Activated CD4-positive, alpha-beta memory T cell treated with anti-CD3 and anti-CD28 coated beads, Interleukin-2, amount 10 ng/mL, durations not matched to agents 7 days and 5 days (primary cell): ENCODE data around the gene SLC26A8. TPM values are rescaled to one million over a fixed set of nuclear protein-coding genes. Genes with fewer than 3 reads are reported as not detected.

ENCODE experiments used
- CTCF ChIA-PET: fragments of 350-600 bp; sonication (Branson Sonifier 250); formaldehyde crosslinking; loops from one replicate; lab custom pipeline; 2021; ENCODE audit warnings: antibody characterized with exemption, inconsistent platforms; lab: Charles Lee
- POLR2A ChIA-PET: fragments of 350-600 bp; sonication (Branson Sonifier 250); formaldehyde crosslinking; loops from one replicate; lab custom pipeline; 2021; ENCODE audit warnings: antibody characterized with exemption; lab: Charles Lee
- DNase-seq: peaks from one replicate; pipeline ENCODE4 v3.0.0-alpha.2; 2020
- H3K27ac Mint-ChIP-seq: one replicate; pipeline ENCODE4 v1.8.0; 2021; ENCODE audit warnings: mild to moderate bottlenecking, mixed read lengths
- H3K27me3 Mint-ChIP-seq: one replicate; pipeline ENCODE4 v1.8.0; 2021; ENCODE audit warnings: mixed read lengths
- H3K36me3 Mint-ChIP-seq: one replicate; pipeline ENCODE4 v1.8.0; 2021; ENCODE audit warnings: low read depth, mixed read lengths
- H3K4me1 Mint-ChIP-seq: one replicate; pipeline ENCODE4 v1.8.0; 2021; ENCODE audit warnings: mixed read lengths
- H3K4me3 Mint-ChIP-seq: one replicate; pipeline ENCODE4 v1.8.0; 2021; ENCODE audit warnings: mild to moderate bottlenecking, mixed read lengths
- H3K9me3 Mint-ChIP-seq: one replicate; pipeline ENCODE4 v1.8.0; 2021; ENCODE audit warnings: mixed read lengths
- total RNA-seq, 2 experiments: library from RNA; stranded (reverse); gene quantifications; one replicate each; pipeline ENCODE4 v1.2.3, GENCODE V29; 2021

Gene SLC26A8
- total RNA-seq, 2 experiments from 2014 or later: not detected

DNA sequence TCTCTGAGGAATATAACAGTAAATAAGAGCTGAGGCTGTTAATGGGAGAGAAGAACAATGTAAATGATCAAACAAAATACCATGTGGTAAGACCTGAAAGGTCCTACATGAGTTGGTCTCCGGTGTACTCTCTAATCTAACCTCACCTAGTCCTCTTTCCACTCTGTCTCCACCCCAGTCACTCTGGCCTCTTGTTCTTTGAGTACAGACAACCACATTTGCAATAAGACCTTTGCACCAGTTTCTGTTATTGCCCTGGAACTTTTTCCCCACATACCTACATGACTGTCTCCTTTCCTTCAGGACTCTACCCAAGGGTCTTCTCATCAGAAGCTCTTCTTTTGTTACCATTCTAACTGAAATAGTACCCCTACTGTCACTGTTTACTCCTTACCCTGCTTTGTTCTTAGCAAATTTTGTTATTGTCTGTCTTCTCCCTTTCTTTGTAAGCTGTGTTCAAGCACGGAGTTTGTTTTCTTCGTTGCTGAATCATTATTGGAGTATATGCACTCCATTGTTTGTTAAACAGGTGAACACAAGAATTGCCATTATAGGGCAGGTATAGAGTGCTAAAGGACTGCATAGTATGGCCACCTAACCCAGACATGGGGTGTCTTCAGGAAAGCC, 40.4 kb upstream of the SLC26A8 start:
- Mint-ChIP-seq H3K27me3 (no peaks in the 10 kb centered on the region), H3K36me3 (peaks cover 47% of the 10 kb centered on the region), H3K27ac (no peak overlapping the region), H3K4me1 (peaks cover 14% of the 10 kb centered on the region), H3K4me3 (no peak overlapping the region), H3K9me3 (no peaks in the 10 kb centered on the region)
- ChIA-PET CTCF (no interaction called here), POLR2A (no interaction called here)
- DNase-seq: no peak

DNA sequence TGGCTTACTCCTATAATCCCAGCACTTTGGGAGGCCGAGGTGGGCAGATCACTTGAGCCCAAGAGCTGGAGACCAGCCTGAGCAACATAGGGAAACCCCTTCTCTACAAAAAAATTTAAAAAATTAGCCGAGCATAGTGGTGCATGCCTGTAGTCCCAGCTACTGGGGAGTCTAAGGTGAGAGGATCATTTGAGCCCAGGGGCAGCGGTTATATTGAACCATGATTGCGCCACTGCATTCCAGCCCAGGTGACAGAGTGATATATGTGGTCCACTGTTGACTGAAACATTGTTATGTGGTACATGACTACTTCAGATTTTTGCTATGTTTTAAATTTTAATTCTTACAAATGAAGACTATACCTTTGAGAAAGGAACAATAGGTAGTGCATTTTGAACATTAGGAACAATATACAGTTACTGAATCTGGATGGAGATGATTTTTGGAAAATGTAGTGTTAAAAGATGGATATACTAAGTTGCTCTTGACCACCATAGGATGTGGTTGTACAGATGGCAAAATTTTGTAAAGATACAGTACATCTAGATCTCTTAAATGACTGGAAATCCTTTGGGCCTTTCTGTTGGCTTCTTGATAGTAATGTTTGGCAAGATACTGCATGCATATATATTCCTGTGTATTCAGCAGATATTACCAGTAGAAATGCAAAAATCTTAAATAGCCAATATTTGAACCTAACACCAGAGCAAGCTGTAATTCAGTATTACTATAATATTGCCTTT, 39.0 kb upstream of the SLC26A8 start:
- CTCF ChIA-PET: no interaction called here
- Mint-ChIP-seq H3K27ac (no peak overlapping the region), H3K4me3 (no peak overlapping the region), H3K36me3 (peaks cover 54% of the 10 kb centered on the region), H3K9me3 (no peaks in the 10 kb centered on the region), H3K27me3 (no peaks in the 10 kb centered on the region), H3K4me1 (peaks cover 14% of the 10 kb centered on the region)
- DNase-seq: no peak
- POLR2A ChIA-PET: no interaction called here

DNA sequence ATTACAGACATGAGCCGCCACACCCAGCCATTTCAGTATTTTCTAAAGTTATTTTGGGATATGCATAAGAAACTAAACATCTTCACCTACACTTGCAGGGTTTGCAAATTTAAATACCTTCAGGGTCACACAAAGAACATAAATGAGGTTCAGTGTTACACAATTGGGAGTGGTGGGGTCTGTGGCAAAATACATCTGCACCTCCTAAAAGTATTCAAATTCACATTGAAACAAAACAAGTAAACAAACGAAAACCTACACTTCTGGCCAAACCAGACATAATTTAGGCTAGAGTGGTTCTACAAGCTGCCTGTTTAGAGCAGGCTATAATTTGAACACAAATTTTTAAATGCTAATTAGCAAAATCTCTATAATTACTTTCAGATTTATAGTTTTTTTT, 37.8 kb upstream of the SLC26A8 start:
- no peaks in the 10 kb centered on the region for H3K27me3 Mint-ChIP-seq
- H3K9me3 Mint-ChIP-seq: no peaks in the 10 kb centered on the region
- no peak overlapping the region for H3K27ac Mint-ChIP-seq
- DNase-seq: no peak
- peaks cover 12% of the 10 kb centered on the region for H3K4me1 Mint-ChIP-seq
- H3K36me3 Mint-ChIP-seq: peaks cover 60% of the 10 kb centered on the region
- CTCF ChIA-PET: no interaction called here
- POLR2A ChIA-PET: no interaction called here
- no peak overlapping the region for H3K4me3 Mint-ChIP-seq

DNA sequence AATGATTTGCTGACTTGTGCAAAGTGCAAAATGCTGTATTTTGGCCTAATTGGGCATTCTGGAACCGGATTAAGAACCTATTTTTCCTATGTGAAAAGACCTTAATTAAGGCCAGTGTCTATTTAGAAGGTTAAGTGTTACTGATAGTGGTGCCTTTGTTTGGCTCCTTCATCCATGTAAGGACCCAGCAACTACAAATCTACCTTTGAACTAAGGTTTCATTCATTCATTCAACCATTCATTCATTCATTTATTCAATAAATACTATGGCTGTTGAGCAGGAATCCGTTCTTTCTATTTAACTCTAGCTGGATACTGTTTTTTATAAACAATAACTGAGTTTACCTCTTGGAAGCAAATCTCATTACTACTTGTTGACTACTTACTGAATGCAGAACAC, 36.8 kb upstream of the SLC26A8 start:
- POLR2A ChIA-PET: interaction anchor here (0.6 kb wide), 1 partner anchor 43 kb away, joined by 3 read pairs; no protein-coding TSS in a partner anchor

DNA sequence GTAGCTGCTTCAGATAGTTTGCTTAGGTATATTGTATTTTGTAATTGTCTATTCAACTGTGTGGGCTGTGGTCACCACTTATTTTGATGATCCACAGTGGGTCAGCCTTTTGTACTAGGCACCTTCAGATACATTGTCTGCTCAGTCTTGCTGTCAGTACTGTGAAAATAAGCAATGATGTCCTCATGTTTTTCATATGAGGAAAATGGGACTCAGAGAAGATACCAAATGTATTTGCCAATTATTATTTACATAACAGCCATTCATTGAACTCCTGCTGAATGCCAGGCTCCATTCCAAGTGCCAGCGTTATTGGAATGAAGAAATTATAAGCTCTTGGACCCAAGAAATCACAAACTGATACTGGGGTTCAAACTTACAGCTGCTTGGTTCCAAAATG, 31.7 kb upstream of the SLC26A8 start:
- Mint-ChIP-seq H3K36me3 (peaks cover 35% of the 10 kb centered on the region), H3K27me3 (no peaks in the 10 kb centered on the region), H3K27ac (no peak overlapping the region), H3K4me1 (peaks cover 3% of the 10 kb centered on the region), H3K9me3 (no peaks in the 10 kb centered on the region), H3K4me3 (no peak overlapping the region)
- ChIA-PET CTCF (interaction anchor here (0.8 kb wide), 1 partner anchor 28 kb away, joined by 3 read pairs; the partner anchor contains the start of gene MAPK14), POLR2A (no interaction called here)
- no peak for DNase-seq

More for the DNA sequence above, 36.8 kb upstream of the SLC26A8 start:
- CTCF ChIA-PET: no interaction called here
- H3K27ac Mint-ChIP-seq: no peak overlapping the region
- no peaks in the 10 kb centered on the region for H3K9me3 Mint-ChIP-seq
- no peaks in the 10 kb centered on the region for H3K27me3 Mint-ChIP-seq
- peaks cover 59% of the 10 kb centered on the region for H3K36me3 Mint-ChIP-seq
- H3K4me3 Mint-ChIP-seq: no peak overlapping the region
- H3K4me1 Mint-ChIP-seq: peaks cover 11% of the 10 kb centered on the region
- no peak for DNase-seq

DNA sequence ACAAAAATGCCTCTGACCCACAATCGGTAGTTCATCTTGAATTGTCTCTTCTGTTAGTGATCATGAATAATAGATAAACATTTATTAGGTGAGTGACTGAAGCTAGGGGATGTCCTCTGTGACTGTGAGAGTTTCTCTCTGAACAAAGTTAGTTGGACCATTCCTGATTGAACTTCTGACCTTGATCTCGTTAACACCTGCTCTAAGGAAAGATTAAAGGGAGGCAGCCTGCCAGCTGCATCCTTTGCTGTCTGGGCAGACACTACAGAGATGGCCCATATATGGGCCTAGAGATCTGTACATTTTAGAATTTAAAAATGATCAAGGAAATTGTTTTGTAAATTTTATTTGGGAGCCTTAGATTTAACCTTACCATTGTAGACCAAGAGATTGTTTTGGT, 30.5 kb upstream of the SLC26A8 start:
- Mint-ChIP-seq H3K27me3 (no peaks in the 10 kb centered on the region), H3K4me1 (peaks cover 3% of the 10 kb centered on the region), H3K9me3 (no peaks in the 10 kb centered on the region), H3K4me3 (no peak overlapping the region), H3K36me3 (peaks cover 22% of the 10 kb centered on the region), H3K27ac (no peak overlapping the region)
- ChIA-PET POLR2A (no interaction called here), CTCF (no interaction called here)
- no peak for DNase-seq

DNA sequence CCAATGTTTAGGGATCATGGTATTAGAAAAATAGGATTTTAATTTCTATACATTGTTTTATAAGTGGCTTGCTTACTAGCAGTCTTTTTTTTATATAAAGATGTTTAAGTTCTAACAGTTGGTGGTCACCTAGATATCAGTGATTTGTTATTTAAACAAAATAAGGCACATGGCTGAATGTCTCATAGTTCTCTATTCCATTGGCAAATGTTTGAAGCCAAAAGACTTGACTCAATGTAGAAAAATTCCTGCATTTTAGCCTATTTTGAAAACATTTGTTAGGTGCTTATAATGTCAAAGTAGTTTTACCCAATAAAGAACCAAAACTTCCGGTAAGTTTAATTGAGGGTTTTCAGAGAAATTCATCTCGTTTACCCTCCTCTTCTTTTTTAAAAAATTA, 30.0 kb upstream of the SLC26A8 start:
- ChIA-PET POLR2A (no interaction called here), CTCF (no interaction called here)
- DNase-seq: no peak
- Mint-ChIP-seq H3K9me3 (no peaks in the 10 kb centered on the region), H3K27me3 (no peaks in the 10 kb centered on the region), H3K4me3 (no peak overlapping the region), H3K27ac (no peak overlapping the region), H3K36me3 (peaks cover 17% of the 10 kb centered on the region), H3K4me1 (peaks cover 3% of the 10 kb centered on the region)

DNA sequence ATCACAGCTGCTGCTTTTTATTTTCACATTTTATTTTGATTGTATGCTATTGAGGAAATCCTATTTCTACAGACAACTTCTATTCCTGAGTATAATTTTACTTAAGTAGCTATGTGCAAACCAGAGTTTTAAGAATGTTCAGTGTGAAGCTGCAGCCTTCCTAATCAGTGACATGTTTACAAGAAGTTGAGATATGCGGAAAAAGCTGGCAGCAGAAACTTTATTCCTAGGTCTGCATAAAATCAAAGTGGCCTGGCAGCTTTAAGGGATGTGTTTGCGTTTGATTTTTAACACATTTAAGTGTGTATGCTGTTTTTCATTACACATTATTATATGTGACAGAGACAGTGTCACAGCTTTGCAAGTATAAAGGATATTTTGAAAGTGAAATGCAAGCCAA, 29.4 kb upstream of the SLC26A8 start:
- H3K27me3 Mint-ChIP-seq: no peaks in the 10 kb centered on the region
- ChIA-PET CTCF (no interaction called here), POLR2A (interaction anchor here (0.7 kb wide), 1 partner anchor 10 kb away, joined by 3 read pairs; no protein-coding TSS in a partner anchor)
- no peak for DNase-seq
- H3K36me3 Mint-ChIP-seq: peaks cover 15% of the 10 kb centered on the region
- peaks cover 3% of the 10 kb centered on the region for H3K4me1 Mint-ChIP-seq
- H3K4me3 Mint-ChIP-seq: no peak overlapping the region
- H3K9me3 Mint-ChIP-seq: no peaks in the 10 kb centered on the region
- no peak overlapping the region for H3K27ac Mint-ChIP-seq

DNA sequence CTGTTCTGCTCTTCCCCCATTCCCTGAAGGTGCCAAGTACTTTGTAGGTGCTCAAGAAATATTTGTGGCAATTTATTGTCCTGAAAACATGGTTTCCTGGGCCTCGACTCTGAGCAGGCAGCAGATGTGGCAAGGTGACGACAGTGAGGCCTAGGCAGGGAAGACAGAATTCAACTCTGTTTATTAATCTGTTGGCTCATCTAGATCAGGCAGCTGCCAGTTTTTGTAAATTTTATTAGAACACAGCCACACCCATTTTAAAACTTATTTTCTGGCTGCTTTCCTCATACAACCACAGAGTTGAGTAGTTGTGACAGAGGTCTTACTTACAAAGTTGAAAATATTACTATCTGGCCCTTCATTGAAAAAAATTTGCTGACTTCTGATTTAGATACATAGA, 27.7 kb upstream of the SLC26A8 start:
- H3K9me3 Mint-ChIP-seq: peaks cover 2% of the 10 kb centered on the region
- H3K36me3 Mint-ChIP-seq: peaks cover 9% of the 10 kb centered on the region
- peaks cover 5% of the 10 kb centered on the region for H3K4me1 Mint-ChIP-seq
- H3K27ac Mint-ChIP-seq: no peak overlapping the region
- POLR2A ChIA-PET: interaction anchor here (0.9 to 1.3 kb wide), 4 partner anchors 14 to 69 kb away, joined by 3 to 9 read pairs (median 4); partner anchors contain the start of gene MAPK14
- CTCF ChIA-PET: no interaction called here
- no peak overlapping the region for H3K4me3 Mint-ChIP-seq
- no peaks in the 10 kb centered on the region for H3K27me3 Mint-ChIP-seq
- DNase-seq: no peak

DNA sequence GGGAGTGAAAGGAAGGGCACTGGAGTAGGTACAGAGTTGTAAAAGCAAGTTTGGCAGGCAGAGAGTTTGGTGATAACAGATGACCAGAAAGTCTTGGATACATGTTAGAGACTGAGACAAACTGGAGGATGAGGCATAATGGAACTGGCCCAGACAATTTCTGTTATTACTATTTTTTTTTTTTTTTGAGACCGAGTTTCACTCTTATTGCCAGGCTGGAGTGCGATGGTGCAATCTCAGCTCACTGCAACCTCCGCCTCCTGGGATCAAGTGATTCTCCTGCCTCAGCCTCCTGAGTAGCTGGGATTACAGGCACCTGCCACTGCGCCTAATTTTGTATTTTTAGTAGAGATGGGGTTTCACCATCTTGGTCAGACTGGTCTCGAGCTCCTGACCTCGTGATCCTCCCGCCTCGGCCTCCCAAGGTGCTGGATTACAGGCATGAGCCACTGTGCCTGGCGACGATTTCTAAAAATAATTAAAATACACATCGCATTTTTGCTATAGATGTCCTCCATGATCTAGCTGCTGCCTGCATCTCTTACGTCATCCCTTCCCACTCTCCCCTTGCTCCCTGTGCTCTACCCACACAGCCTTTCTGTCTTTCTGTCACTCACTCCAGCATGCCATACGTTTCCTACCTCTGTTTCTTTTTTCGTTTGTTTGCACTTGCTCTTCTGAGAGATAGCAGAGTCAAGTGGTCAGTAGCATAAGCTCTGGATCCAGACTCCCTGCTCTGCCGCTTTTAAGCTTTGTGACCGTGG, 26.7 kb upstream of the SLC26A8 start:
- H3K36me3 Mint-ChIP-seq: peaks cover 9% of the 10 kb centered on the region
- DNase-seq: no peak
- ChIA-PET CTCF (no interaction called here), POLR2A (interaction anchor here (0.9 to 1.3 kb wide), 3 partner anchors 13 to 70 kb away, joined by 3 to 9 read pairs (median 4); partner anchors contain the start of gene MAPK14)
- peaks cover 5% of the 10 kb centered on the region for H3K4me1 Mint-ChIP-seq
- H3K9me3 Mint-ChIP-seq: peaks cover 5% of the 10 kb centered on the region
- H3K4me3 Mint-ChIP-seq: no peak overlapping the region
- no peaks in the 10 kb centered on the region for H3K27me3 Mint-ChIP-seq
- H3K27ac Mint-ChIP-seq: no peak overlapping the region

DNA sequence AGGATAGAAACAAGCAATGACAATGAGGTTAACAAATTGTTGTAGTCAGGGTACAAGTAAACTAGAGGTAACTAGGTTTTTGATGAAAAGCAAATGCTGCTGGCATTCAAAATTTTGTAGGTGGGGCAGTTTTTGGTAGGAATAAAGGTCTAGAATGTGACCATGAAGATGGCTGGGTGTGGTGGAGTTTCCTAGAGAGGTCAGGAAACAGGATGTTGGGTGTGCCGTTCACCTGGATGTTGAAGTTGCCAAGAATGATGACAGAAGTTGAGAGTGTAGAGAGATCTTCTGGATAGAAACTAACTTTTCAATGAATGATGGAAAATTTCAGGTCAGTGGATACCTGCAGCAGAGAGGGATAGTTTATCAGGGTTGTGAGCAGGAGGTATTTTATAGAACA, 25.9 kb upstream of the SLC26A8 start:
- ChIA-PET POLR2A (no interaction called here), CTCF (no interaction called here)
- Mint-ChIP-seq H3K36me3 (peaks cover 7% of the 10 kb centered on the region), H3K27me3 (no peaks in the 10 kb centered on the region), H3K27ac (no peak overlapping the region), H3K4me3 (no peak overlapping the region), H3K9me3 (peaks cover 5% of the 10 kb centered on the region), H3K4me1 (peaks cover 5% of the 10 kb centered on the region)
- DNase-seq: no peak

DNA sequence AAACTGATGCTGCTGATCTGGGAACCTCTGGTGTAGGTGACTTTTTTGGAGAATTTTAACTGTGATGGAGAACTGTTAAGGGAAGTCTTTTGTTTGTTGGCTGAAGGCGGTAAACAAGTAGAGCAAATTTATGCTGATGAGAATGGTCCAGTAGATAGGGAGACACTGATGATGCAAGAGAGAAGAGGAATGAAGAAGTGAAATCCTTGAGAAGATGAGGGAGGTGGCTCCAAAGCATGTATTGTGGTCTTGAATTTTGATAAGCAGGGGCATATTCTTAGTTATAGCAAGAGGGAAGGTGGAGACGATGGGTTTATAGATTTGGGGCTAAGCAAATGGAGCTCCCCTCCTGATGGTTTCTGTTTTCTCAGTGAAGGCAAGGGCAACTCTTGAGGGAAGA, 25.1 kb upstream of the SLC26A8 start:
- Mint-ChIP-seq H3K36me3 (peaks cover 7% of the 10 kb centered on the region), H3K4me1 (peaks cover 5% of the 10 kb centered on the region)

More for the DNA sequence above, 25.1 kb upstream of the SLC26A8 start:
- DNase-seq: no peak
- Mint-ChIP-seq H3K27ac (no peak overlapping the region), H3K9me3 (peaks cover 5% of the 10 kb centered on the region), H3K27me3 (no peaks in the 10 kb centered on the region), H3K4me3 (no peak overlapping the region)
- ChIA-PET POLR2A (no interaction called here), CTCF (no interaction called here)
